ENCODE data around the gene RECK.

GRCh38 chr9:36074055-36074454 lies 37.3 kb downstream of the RECK start:
- TF ChIP-seq FOXM1 (IDR thresholded peaks at IDR 0.05; ENCODE audit: borderline replicate concordance) (no peak), LEF1 (IDR thresholded peaks at IDR 0.05; ENCODE audit: borderline replicate concordance) (no peak), SP1 (IDR thresholded peaks at IDR 0.05) (no peak), SUZ12 (IDR thresholded peaks at IDR 0.05) (no peak), BHLHE40 (IDR thresholded peaks at IDR 0.05; ENCODE audit: borderline replicate concordance) (no peak), NFRKB (IDR thresholded peaks at IDR 0.05) (no peak), HDGF (IDR thresholded peaks at IDR 0.05; ENCODE audit: borderline replicate concordance) (no peak), FOXA1 (IDR thresholded peaks at IDR 0.05) (no peak), ZNF384 (IDR thresholded peaks at IDR 0.05) (no peak), PKNOX1 (IDR thresholded peaks at IDR 0.05) (no peak), TARDBP (IDR thresholded peaks at IDR 0.05) (no peak), ARNT (IDR thresholded peaks at IDR 0.05) (no peak), FOXK2 (IDR thresholded peaks at IDR 0.05) (no peak)

All from HEK293T (cell line).